Ovary (tissue), 9 donors: ENCODE data around the gene CCDC88B. TPM values are rescaled to one million over a fixed set of nuclear protein-coding genes. Genes with fewer than 3 reads are reported as not detected.

Source experiments
- DNase-seq, 5 donors: peaks; one replicate each; pipeline ENCODE4 v3.0.0-alpha.2; 2019 to 2020
- H3K27ac ChIP-seq, 2 donors: fragments of 200-600 bp; one replicate each; pipeline versions ENCODE4 v1.5.1 to v1.8.0; 2019 to 2022
- H3K27me3 ChIP-seq: fragments of 200-600 bp; one replicate; pipeline ENCODE4 v1.8.0; 2022
- H3K36me3 ChIP-seq: fragments of 200-600 bp; sonication (generic); one replicate; pipeline ENCODE4 v1.5.1; 2019
- H3K4me1 ChIP-seq: one replicate; pipeline ENCODE4 v1.8.1; 2013; ENCODE audit warnings: mild to moderate bottlenecking, moderate library complexity; ENCODE audit not compliant: insufficient read depth
- H3K4me3 ChIP-seq: fragments of 200-600 bp; sonication (generic); one replicate; pipeline ENCODE4 v1.5.1; 2017
- H3K9me3 ChIP-seq, 2 donors: fragments of 200-600 bp in 1 of 2; sonication (generic) in 1 of 2; one replicate each; pipeline versions ENCODE4 v1.5.1 to v1.8.1; 2013 to 2019; ENCODE audit warnings: mild to moderate bottlenecking in 1 of 2, moderate library complexity in 1 of 2
- EP300 ChIP-seq: sonication (generic); formaldehyde crosslinking; IDR thresholded peaks from one replicate; pipeline ENCODE4 v1.6.1; 2017; ENCODE audit warnings: antibody characterized with exemption
- POLR2A ChIP-seq: fragments of 450-650 bp; IDR thresholded peaks from one replicate; pipeline ENCODE4 v1.6.1; 2017; ENCODE audit warnings: antibody characterized with exemption, mild to moderate bottlenecking, moderate library complexity
- WGBS, 3 donors: extraction: QIAGEN DNeasy Blood & Tissue Kit in 1 of 3; methylation state at CpG; one replicate each; pipeline versions ENCODE4 v1.1.5 to v1.1.7; 2013 to 2017; 5-methylcytosine and 5-hydroxymethylcytosine counted together
- intact Hi-C, 4 donors: fragments of 100-400 bp; cut with DNase I; formaldehyde crosslinking; loops; one replicate each; pipeline versions ENCODE4 v1.11.0 to v1.15.1; 2022 to 2023
- polyA plus RNA-seq, 2 donors: library from polyadenylated mRNA; stranded (reverse); fragments of 200-250 nt in 1 of 2; fragments of 350-450 nt in 1 of 2; fragmentation: Illumina TruSeq in 1 of 2; extraction: RNeasy Lipid Tissue Mini Kit (QIAGEN cat#74804) in 1 of 2; gene quantifications; one replicate each; pipeline ENCODE4 v1.2.3, GENCODE V29; 2013 to 2014
- total RNA-seq, 7 donors: library from RNA; depleted of rRNA in 2 of 7; stranded (reverse); fragments of >200 nt in 2 of 7; fragmentation: NEBNext Ultra II Directional in 3 of 7; extraction: Animal tissue kit (Norgen Biotek cat#: 25700) in 3 of 7; gene quantifications; one replicate each; pipeline versions ENCODE4 v1.1.0 to v1.2.4, GENCODE V29; 2016 to 2023
- TF ChIP-seq, protein P1 (sequence below), 3 donors: fragments of 450-650 bp in 2 of 3; fragments of 200-600 bp in 1 of 3; IDR thresholded peaks; one replicate each; pipeline versions ENCODE4 v1.5.1 to v1.8.0; 2016 to 2022; ENCODE audit warnings: antibody characterized with exemption in 3 of 3, mild to moderate bottlenecking in 1 of 3
- donor health status: DM: no; HTN: no; CAD: no; lungs with moderate emphysema.
- donor health status: DM: no; HTN: no; CAD: no.
- donor health status: Bipolar disorder and iron deficiency.
- donor health status: DM: yes; HTN: yes; CAD: no.
- donor health status: DM: no; HTN: no; CAD: no.
- donor health status: DM: yes; HTN: yes; CAD: no.

The CCDC88B gene
- total and polyA plus RNA-seq, 9 donors = 0.95 to 7.5 (median 3.5) TPM

DNA sequence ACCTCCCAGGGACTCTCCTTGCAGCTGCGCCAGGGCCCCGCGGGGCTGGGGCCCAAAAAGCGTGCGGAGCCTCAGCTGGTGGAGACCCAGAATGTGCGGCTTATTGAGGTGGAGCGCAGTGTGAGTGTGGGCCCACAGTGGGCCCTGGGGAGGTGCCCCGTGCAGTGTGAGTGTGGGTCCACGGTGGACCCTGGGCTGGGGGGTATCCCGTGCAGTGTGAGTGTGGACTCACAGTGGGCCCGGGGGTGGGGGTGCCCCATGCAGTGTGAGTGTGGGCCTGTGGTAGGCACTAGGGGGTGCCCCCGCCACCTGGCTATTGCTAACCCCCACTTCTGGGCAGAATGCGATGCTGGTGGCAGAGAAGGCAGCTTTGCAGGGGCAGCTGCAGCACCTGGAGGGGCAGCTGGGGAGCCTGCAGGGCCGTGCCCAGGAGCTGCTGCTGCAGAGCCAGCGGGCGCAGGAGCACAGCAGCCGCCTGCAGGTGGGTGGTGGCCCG lies 11.2 kb downstream of the CCDC88B start:
- Histone ChIP-seq H3K4me1 (peaks cover 3% of the 10 kb centered on the region), H3K36me3 (no peaks in the 10 kb centered on the region), H3K27me3 (no peaks in the 10 kb centered on the region), H3K27ac (no peak overlapping the region), H3K9me3 (no peaks in the 10 kb centered on the region), H3K4me3 (no peak overlapping the region)
- intact Hi-C loops = no loop called here
- WGBS, 3 donors = 88 to 90% (median 90%) methylated on average over 17 to 18 of the region's 18 CpGs
- TF ChIP-seq, protein P1, sequence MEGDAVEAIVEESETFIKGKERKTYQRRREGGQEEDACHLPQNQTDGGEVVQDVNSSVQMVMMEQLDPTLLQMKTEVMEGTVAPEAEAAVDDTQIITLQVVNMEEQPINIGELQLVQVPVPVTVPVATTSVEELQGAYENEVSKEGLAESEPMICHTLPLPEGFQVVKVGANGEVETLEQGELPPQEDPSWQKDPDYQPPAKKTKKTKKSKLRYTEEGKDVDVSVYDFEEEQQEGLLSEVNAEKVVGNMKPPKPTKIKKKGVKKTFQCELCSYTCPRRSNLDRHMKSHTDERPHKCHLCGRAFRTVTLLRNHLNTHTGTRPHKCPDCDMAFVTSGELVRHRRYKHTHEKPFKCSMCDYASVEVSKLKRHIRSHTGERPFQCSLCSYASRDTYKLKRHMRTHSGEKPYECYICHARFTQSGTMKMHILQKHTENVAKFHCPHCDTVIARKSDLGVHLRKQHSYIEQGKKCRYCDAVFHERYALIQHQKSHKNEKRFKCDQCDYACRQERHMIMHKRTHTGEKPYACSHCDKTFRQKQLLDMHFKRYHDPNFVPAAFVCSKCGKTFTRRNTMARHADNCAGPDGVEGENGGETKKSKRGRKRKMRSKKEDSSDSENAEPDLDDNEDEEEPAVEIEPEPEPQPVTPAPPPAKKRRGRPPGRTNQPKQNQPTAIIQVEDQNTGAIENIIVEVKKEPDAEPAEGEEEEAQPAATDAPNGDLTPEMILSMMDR (IDR thresholded peaks at IDR 0.05) = no peak
- TF ChIP-seq POLR2A (no peak), EP300 (no peak)
- DNase-seq = no peak

- no peaks in the 10 kb centered on the region for H3K27me3 ChIP-seq
- H3K9me3 ChIP-seq = no peaks in the 10 kb centered on the region
- DNase-seq = no peak
- TF ChIP-seq POLR2A (no peak), EP300 (no peak)
- TF ChIP-seq, protein P1 (IDR thresholded peaks at IDR 0.05) = no peak
- intact Hi-C loops = no loop called here
- 84 to 86% (median 85%) methylated on average over 32 to 33 of the region's 33 CpGs for WGBS, 3 donors
- H3K4me3 ChIP-seq = no peak overlapping the region
- H3K36me3 ChIP-seq = no peaks in the 10 kb centered on the region
- H3K4me1 ChIP-seq = peaks cover 3% of the 10 kb centered on the region
- H3K27ac ChIP-seq = no peak overlapping the region
Observed at GRCh38 chr11:64352099-64352994, 12.3 kb downstream of the CCDC88B start.

GRCh38 chr11:64352995-64353714 lies 13.2 kb downstream of the CCDC88B start:
- no peaks in the 10 kb centered on the region for H3K9me3 ChIP-seq
- H3K27ac ChIP-seq = no peak overlapping the region

More at GRCh38 chr11:64352995-64353714, 13.2 kb downstream of the CCDC88B start:
- Histone ChIP-seq H3K27me3 (no peaks in the 10 kb centered on the region), H3K4me3 (no peak overlapping the region), H3K4me1 (peaks cover 5% of the 10 kb centered on the region), H3K36me3 (no peaks in the 10 kb centered on the region)
- intact Hi-C loops = no loop called here
- TF ChIP-seq, protein P1 (IDR thresholded peaks at IDR 0.05) = no peak
- TF ChIP-seq POLR2A (no peak), EP300 (no peak)
- 70 to 84% (median 72%) methylated on average over 33 to 34 of the region's 34 CpGs for WGBS, 3 donors
- DNase-seq = no peak
